ENCODE results near the gene KAT6B.

- TF ChIP-seq POLR2AphosphoS5 (IDR thresholded peaks at IDR 0.05; ENCODE audit: low read depth, low read length) (no peak), POLR2A (IDR thresholded peaks at IDR 0.05; ENCODE audit: low read depth, low read length) (no peak), POU2F2 (IDR thresholded peaks at IDR 0.05; ENCODE audit: low read depth, low read length) (no peak), TAF1 (IDR thresholded peaks at IDR 0.05; ENCODE audit: low read depth, low read length) (no peak), SPI1 (IDR thresholded peaks at IDR 0.05; ENCODE audit: low read depth, low read length) (no peak), PAX5 (IDR thresholded peaks at IDR 0.05; ENCODE audit: insufficient read depth, low read length, severe bottlenecking) (no peak)
These were observed 84.0 kb downstream of the KAT6B start for GRCh38 chr10:74910241-74910975.

Data from GM12891 (cell line).